ENCODE results near the gene COQ7. TPM values are rescaled to one million over a fixed set of nuclear protein-coding genes. Genes with fewer than 3 reads are reported as not detected.

COQ7 gene
- total and polyA plus RNA-seq, 2 experiments from 2014 or later = 36.2 to 38.5 TPM

DNA sequence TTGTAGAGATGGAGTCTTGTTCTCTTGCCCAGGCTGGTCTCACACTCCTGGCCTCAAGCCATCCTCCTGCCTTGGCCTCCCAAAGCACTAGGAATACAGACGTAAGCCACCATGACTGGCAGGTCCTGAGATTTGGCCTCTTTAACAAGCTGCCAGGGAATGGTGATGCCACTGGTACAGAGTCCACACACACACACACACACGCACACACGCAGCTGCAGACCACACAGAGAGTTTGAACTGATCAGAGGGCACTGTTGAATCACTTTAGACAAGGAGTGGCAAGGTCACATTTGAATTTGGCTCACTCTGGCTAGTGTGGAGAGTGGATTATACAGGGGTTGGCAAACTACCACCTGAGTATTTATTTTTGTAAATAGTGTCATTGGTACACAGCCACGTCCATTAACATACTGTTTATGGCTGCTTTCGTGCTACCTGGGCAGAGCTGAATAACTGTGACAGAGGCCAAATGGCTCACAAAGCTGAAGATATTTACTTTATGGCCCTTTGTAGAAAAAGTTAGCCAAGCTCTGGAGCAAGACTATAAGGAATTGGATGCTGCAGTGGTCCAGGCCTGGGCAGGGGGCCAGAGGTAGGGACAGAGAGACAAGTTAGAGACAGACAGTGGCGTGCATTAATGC lies 56.2 kb downstream of the COQ7 start:
- DNase-seq (ENCODE audit: low read depth in 1 of 2, low spot score in 1 of 2) = no peak
- TF ChIP-seq, protein P1, sequence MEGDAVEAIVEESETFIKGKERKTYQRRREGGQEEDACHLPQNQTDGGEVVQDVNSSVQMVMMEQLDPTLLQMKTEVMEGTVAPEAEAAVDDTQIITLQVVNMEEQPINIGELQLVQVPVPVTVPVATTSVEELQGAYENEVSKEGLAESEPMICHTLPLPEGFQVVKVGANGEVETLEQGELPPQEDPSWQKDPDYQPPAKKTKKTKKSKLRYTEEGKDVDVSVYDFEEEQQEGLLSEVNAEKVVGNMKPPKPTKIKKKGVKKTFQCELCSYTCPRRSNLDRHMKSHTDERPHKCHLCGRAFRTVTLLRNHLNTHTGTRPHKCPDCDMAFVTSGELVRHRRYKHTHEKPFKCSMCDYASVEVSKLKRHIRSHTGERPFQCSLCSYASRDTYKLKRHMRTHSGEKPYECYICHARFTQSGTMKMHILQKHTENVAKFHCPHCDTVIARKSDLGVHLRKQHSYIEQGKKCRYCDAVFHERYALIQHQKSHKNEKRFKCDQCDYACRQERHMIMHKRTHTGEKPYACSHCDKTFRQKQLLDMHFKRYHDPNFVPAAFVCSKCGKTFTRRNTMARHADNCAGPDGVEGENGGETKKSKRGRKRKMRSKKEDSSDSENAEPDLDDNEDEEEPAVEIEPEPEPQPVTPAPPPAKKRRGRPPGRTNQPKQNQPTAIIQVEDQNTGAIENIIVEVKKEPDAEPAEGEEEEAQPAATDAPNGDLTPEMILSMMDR (IDR thresholded peaks at IDR 0.05; ENCODE audit: low read depth, low read length) = no peak
- H3K36me3 ChIP-seq = no peaks in the 10 kb centered on the region
- H3K4me3 ChIP-seq = no peak overlapping the region
- H3K27me3 ChIP-seq = no peaks in the 10 kb centered on the region
- H3K27ac ChIP-seq = no peak overlapping the region
- H3K9me3 ChIP-seq (ENCODE audit: low read depth) = no peaks in the 10 kb centered on the region
- no peaks in the 10 kb centered on the region for H3K4me1 ChIP-seq (ENCODE audit: low read depth)

DNA sequence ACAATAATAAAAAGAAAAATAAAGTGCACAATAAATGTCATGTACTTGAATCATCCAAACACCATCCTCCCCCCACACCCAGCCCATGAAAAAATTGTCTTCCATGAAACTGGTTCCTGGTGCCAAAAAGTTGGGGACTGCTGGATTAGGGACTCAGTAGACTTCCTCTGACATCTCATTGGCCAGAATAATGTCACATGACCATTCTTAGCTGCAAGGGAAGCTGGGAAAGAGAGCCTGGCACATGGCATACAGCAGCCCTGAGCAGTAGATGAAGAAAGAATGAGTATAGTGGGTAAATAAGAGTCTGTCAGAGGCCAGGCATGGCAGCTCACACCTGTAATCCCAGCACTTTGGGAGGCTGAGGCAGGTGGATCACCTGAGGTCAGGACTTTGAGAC lies 58.9 kb downstream of the COQ7 start:
- no peaks in the 10 kb centered on the region for H3K36me3 ChIP-seq
- TF ChIP-seq, protein P1 (IDR thresholded peaks at IDR 0.05; ENCODE audit: low read depth, low read length) = no peak
- no peaks in the 10 kb centered on the region for H3K9me3 ChIP-seq (ENCODE audit: low read depth)
- no peaks in the 10 kb centered on the region for H3K27me3 ChIP-seq
- no peaks in the 10 kb centered on the region for H3K4me1 ChIP-seq (ENCODE audit: low read depth)
- H3K4me3 ChIP-seq = no peak overlapping the region
- DNase-seq (ENCODE audit: low read depth in 1 of 2, low spot score in 1 of 2) = no peak
- H3K27ac ChIP-seq = no peak overlapping the region

DNA sequence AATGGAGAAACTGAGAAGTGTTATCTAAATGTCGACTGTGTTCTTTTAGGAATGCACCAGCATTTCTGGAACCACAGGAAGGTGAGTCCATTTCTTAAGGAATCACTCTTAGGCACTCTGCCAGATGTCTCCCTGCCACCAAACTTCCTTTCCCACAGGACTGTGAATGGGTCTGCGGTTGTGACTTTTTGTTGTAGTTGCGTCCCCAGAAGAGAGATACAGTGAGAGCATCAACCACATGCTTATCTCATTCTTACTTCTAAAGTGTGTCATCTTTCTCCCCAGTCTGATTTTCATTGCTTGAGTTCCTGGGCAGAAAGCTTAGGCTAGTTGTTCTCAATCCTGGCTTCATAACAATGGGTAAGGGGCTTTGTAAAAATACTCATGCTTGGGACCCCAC lies 59.8 kb downstream of the COQ7 start:
- DNase-seq (ENCODE audit: low read depth in 1 of 2, low spot score in 1 of 2) = no peak
- no peaks in the 10 kb centered on the region for H3K36me3 ChIP-seq
- no peak overlapping the region for H3K4me3 ChIP-seq
- H3K27ac ChIP-seq = no peak overlapping the region
- H3K9me3 ChIP-seq (ENCODE audit: low read depth) = no peaks in the 10 kb centered on the region
- no peaks in the 10 kb centered on the region for H3K27me3 ChIP-seq
- TF ChIP-seq, protein P1 (IDR thresholded peaks at IDR 0.05; ENCODE audit: low read depth, low read length) = no peak
- H3K4me1 ChIP-seq (ENCODE audit: low read depth) = no peaks in the 10 kb centered on the region

DNA sequence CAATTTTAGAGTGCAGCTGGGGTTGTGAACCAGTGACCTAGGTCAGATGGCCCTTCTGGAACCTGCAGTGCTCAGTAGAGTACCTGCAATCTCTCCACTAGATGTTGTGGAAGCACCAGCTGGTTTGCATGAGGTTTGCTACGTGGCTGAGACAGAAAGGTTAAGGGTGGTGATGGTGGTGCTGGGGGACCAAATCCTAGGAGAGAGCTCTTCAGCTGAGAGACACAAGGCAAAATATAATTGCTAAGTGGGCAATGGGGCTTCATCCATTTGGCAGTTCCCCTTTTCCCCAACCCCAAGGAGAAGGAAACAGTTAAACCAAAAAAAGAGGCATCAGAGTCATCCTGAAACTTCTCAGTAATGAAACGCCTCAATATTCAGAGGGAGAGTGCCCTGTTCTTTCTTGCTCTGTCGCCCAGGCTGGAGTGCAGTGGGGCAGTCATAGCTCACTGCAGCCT lies 60.3 kb downstream of the COQ7 start:
- Histone ChIP-seq H3K36me3 (no peaks in the 10 kb centered on the region), H3K27me3 (no peaks in the 10 kb centered on the region), H3K4me1 (ENCODE audit: low read depth) (no peaks in the 10 kb centered on the region), H3K9me3 (ENCODE audit: low read depth) (no peaks in the 10 kb centered on the region), H3K27ac (no peak overlapping the region), H3K4me3 (no peak overlapping the region)
- no peak for DNase-seq (ENCODE audit: low read depth in 1 of 2, low spot score in 1 of 2)
- TF ChIP-seq, protein P1 (IDR thresholded peaks at IDR 0.05; ENCODE audit: low read depth, low read length) = no peak

DNA sequence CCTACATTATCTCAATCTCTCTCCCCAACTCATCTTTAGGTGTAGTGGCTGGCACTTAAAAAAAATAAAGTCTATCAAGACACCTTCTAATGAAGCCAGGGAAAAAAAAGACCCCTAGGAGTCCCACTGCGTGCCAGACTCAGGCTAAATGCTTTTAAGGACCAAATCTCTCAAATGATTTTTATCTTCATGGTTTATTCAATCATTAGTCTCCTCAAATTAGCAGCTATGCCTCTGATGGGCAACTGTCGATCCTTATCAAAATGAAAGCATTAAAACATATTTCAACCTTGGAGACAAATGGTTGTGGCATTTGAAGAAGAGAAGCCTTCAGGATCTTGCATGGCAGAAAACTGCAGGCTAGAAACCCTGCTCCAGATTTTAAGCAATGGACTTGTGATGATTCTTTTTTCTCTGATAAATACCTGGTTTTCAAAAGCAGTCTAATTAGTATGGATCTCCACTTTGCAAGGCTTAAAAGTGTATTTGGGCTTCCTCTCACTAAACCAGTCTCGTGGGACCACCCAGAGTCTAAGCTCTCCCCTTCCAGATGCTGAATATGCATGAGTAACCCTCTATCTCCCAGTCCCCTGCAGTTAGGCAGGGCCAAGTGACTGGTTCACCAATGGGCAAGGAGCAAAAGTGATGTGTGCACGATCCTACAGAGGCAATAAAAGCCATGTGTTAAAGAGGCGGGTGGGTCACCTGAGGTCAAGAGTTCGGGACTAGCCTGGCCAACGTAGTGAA lies 61.2 kb downstream of the COQ7 start:
- TF ChIP-seq, protein P1 (IDR thresholded peaks at IDR 0.05; ENCODE audit: low read depth, low read length) = no peak
- Histone ChIP-seq H3K4me1 (ENCODE audit: low read depth) (no peaks in the 10 kb centered on the region), H3K36me3 (no peaks in the 10 kb centered on the region), H3K27me3 (no peaks in the 10 kb centered on the region), H3K4me3 (no peak overlapping the region), H3K27ac (no peak overlapping the region), H3K9me3 (ENCODE audit: low read depth) (no peaks in the 10 kb centered on the region)
- no peak for DNase-seq (ENCODE audit: low read depth in 1 of 2, low spot score in 1 of 2)

Other genes starting within 250 kb of the COQ7 start
- 24.8 and 30.1 TPM in 2 replicates for gene SMG1, start 141.2 kb upstream of the COQ7 start, total RNA-seq
- 8.2 and 17.2 TPM in 2 replicates for gene SMG1, start 141.2 kb upstream of the COQ7 start, polyA plus RNA-seq
- gene TMC7, start 83.7 kb upstream of the COQ7 start, total RNA-seq = 0.81 and 1.5 TPM in 2 replicates
- 4.2 and 4.6 TPM in 2 replicates for gene TMC7, start 83.7 kb upstream of the COQ7 start, polyA plus RNA-seq
- gene ITPRIPL2, start 46.4 kb downstream of the COQ7 start, total RNA-seq = 4.1 and 9.7 TPM in 2 replicates
- 2.8 and 7.1 TPM in 2 replicates for gene ITPRIPL2, start 46.4 kb downstream of the COQ7 start, polyA plus RNA-seq
- gene SYT17, start 100.6 kb downstream of the COQ7 start, total RNA-seq = 1.0 and 1.5 TPM in 2 replicates
- gene SYT17, start 100.6 kb downstream of the COQ7 start, polyA plus RNA-seq = 0.32 and 0.70 TPM in 2 replicates
- gene CLEC19A, start 218.1 kb downstream of the COQ7 start, total RNA-seq = not detected in 2 replicates
- gene CLEC19A, start 218.1 kb downstream of the COQ7 start, polyA plus RNA-seq = not detected in 2 replicates

Measured in cardiac muscle cell (in vitro differentiated cells and primary cell).